Measurements from ENCODE around the gene FAM98A.

- TF ChIP-seq CTCF (conservative IDR thresholded peaks at IDR 0.05; ENCODE audit: low read depth, low read length) (no peak), POLR2A (IDR thresholded peaks at IDR 0.05; ENCODE audit: low read depth, low read length) (no peak), MAFK (IDR thresholded peaks at IDR 0.05; ENCODE audit: low read depth, low read length) (no peak), CHD1 (IDR thresholded peaks at IDR 0.05; ENCODE audit: low read depth, low read length) (no peak)
Measured at GRCh38 chr2:33598561-33599174, 431 bp downstream of the FAM98A start.

All from IMR-90 (cell line).